Pulmonary artery endothelial cell (primary cell): Measurements from ENCODE around the gene KCTD2. TPM values are rescaled to one million over a fixed set of nuclear protein-coding genes. Genes with fewer than 3 reads are reported as not detected.
A peak's percentile ranks its signal among the peaks of the same experiment; 100 is the strongest.

Experiments used
- DNase-seq: peaks from one replicate; pipeline ENCODE4 v3.0.0-alpha.2; 2011; ENCODE audit warnings: low read depth, low spot score
- total RNA-seq: library from RNA; depleted of rRNA; stranded (reverse); fragments of >200 nt; gene quantifications from 2 replicates; pipeline ENCODE4 v1.2.3, GENCODE V29; 2014

The KCTD2 gene
- total RNA-seq, 1 donor from 2014 or later = 14.4 TPM

DNA sequence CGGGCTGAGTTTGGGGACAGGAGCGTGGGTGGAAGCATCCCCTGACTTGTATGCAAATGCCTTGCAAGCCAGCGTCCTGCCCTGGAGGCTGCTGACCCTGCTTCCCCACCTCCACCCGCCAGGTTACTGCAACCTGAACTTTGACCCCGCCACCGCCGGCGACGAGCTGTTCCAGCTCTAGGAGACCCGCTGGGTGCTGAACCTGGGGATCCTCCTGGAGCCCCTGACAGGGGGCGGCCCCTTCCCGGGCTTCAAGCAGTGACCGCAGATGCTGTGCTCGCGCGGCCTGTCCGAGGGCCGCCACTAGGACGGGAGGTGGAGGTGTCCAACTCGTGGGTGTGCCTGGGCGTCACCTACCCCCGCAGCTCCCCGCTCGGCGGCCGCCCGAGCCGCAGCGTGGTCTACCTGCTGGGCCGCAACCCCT is 30.1 kb downstream of the KCTD2 start:
- DNase-seq = no peak

DNA sequence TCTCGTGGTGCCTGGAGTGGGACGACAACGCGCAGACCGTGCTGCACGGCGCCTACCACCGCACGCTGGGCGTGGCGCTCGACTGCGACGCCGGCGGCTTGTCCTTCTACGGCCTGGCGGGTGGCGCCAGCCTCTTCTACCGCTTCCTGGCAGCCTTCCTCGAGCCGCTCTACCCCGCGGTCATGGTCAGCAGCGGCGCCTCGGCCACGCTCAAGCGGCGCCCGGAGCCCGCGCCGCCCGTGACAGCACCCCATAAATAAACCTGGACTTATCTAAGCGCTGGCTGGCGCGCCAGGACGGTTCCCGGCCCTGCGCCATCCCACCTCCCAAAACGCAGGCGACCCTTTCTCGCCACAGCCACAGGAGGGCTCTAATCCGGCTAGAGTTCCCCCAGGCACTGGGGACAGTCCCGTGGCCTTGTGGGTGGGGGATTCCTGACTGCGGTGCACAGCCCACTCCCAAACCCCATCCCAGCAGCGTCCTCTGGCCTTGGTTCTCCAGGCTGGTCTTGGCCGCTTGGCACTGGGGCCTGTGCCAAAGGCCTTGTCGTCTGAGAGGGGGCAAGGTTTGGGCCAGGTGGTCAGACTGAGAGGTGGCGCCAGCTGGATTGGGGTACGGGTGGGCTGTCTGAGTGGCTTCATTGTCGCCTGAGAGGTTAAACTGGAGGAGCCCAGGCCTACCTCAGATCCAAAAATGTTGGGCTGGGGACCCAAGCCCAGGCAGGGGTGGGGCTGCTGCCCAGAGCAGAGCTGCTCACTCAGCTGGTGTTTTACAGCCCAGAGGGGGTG is 30.7 kb downstream of the KCTD2 start:
- DNase-seq = no peak

GRCh38 chr17:75078284-75079022 is 31.4 kb downstream of the KCTD2 start:
- DNase-seq = no peak

DNA sequence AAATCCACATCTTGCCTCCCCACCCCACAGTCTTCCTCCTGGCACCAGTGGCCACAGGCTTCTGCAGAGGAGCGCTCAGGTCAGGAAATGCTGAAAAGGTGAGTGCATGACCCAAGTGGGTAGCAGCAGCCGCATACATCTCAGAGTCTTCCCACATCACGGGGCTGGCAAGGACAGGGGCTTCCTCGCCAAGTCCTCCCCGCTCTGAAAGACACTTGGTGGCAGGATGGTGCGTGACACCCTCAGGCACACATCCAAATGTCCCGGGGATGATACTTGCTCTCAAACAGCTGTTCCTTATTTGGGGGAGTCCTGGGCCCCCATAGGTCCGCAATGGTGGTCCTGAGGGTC is 32.0 kb downstream of the KCTD2 start:
- DNase-seq = no peak

- no peak for DNase-seq
Measured at GRCh38 chr17:75081611-75082540, 34.9 kb downstream of the KCTD2 start.

GRCh38 chr17:75082683-75083082 is 35.7 kb downstream of the KCTD2 start:
- DNase-seq = no peak

GRCh38 chr17:75084039-75084660 is 37.1 kb downstream of the KCTD2 start:
- no peak for DNase-seq

DNA sequence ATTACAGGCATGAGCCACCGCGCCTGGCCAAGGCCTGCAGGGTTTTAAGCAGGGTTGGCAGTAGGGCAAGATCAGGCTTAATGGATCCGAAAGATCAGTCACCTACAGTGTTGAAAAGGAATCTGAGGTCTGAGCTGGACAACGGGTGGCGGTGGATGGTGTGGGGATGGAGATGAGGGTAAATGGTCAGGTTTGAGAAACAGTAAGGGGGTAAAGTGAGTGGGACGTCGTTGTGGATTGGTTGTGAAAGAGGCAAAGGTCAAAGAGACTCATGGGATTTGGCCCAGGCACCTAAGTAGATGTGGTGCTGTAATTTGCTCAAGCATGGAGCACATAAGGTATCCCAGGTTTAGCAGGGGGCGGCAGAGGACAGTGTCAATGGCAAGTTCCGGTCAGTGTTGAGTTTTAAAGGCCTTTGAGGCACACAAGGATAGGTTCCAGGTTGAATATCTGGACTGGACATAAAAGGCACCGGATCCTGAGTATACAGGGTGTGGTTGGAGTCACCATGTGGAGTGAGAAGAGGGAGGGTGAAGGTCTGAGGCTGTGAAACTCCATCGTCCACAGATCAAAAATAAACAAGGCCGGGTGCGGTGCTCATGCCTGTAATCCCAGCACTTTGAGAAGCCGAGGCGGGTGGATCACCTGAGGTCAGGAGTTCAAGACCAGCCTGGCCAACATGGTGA is 39.6 kb downstream of the KCTD2 start:
- no peak for DNase-seq

- DNase-seq = no peak
Measured at GRCh38 chr17:75087182-75087557, 40.1 kb downstream of the KCTD2 start.

GRCh38 chr17:75087558-75088453 is 40.8 kb downstream of the KCTD2 start, which contains the start of gene SLC16A5:
Gene SLC16A5, plus strand, starts transcription at chr17:75087954. Its CDS starts 5,683 bp downstream, at chr17:75093637.
- DNase-seq = no peak

- no peak for DNase-seq
Measured at GRCh38 chr17:75088465-75089417, 41.7 kb downstream of the KCTD2 start.

DNA sequence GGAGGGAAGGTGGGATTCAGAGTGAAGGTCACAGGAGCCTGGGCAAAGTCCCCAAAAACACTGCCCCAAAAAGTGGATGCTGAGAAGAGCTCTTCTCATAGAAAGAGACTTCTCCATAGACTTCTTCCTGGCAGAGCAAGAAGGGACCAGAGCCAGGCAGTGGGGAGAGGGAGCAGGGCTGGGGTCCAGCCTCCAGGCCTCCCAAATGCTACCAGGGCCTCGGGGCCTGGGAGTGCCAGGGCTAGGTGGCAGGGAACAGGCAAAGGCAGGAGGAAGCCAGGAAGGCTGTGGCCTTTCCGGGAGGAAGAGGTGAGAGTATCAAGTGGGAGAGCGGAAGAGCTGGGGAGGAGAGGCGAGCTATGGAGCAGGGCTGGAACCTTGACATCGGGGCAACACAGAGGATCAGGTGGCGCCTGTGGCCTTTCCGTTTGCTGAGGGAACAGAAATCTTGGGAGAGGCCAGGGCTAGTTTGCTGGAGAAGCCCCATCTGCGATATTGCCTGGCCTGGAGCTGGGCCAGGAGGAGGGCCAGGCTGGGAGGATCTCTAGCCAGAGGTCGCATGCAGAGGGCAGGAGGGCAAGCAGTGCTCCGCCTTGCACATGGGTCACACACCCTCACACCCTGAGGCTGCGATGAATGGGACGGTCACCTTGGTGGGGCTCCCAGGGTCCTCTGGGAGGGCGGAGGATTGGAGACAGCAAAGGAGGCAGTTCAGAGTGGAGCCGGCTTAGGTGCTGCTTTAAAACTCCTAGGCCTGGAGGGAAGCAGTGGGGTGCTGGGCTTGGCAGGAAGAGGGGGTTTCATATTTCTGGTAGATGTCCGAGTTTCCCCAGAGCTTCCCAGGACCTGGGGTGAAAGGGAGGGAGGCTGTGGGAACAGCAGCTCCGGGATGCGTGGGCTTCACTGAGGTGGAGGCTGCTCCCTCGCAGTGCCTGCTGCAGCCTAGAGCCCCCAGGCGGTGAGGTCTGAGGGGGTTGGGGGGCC is 44.1 kb downstream of the KCTD2 start:
- DNase-seq = no peak

DNA sequence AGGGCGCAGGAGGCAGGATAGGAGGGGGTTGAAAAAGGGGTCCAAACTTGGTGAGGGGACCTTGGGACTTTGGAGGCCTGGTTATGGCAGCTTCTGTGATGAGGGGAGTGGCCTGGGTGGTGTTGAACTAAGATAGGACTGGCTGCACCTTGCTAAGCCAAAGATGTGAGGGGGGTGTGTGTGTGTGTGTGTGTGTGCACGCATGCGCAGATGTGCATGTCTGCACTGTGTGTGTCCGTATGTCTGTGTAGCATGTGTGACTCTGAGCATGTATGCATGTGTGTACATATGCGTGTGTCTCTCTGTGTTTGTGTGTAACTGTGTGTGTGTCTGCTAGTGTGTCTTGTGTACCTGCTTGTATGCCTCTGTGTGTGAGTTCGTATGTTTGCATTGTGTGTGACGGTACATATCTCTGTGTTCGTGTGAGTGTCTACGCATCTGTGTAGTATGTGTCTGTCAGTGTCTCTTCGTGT is 44.9 kb downstream of the KCTD2 start:
- DNase-seq = no peak

- no peak for DNase-seq
Measured at GRCh38 chr17:75093548-75094158, 46.6 kb downstream of the KCTD2 start.

DNA sequence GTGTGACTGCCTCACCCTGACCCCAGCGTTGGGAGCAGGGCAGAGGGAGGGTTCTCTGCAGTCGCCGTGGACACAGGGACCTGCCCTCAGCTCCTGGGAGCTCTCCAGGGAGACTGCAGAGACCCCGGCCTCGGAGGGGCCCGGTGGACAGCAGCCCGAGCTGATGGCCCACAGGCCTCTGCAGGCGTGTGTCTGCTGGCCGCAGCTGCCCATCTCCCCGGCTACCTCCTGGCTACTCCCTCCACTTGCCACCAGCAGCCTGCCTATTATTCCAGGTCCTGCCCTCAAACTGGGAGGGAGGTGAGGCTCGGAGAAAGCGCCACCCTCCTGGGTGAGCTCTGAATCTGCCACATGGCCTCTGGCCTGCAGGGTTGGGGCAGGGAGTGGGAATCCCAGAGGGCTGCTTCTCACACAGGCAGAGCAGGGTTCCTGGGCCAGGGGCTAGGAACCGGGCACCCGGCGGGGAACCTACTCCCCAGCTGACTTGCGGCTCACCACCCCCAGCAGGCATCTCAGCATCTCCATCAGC is 47.9 kb downstream of the KCTD2 start:
- DNase-seq = no peak

GRCh38 chr17:75096082-75096625 is 49.1 kb downstream of the KCTD2 start:
- DNase-seq = peak; percentile 47
